Neural progenitor cell (in vitro differentiated cells): Measurements from ENCODE around the gene C1QTNF3. TPM values are rescaled to one million over a fixed set of nuclear protein-coding genes. Genes with fewer than 3 reads are reported as not detected.

ENCODE experiments used
- DNase-seq: peaks from one replicate; pipeline ENCODE4 v3.0.0-alpha.2; 2016; ENCODE audit warnings: low spot score
- H2AFZ ChIP-seq: fragments of 200-600 bp; sonication (generic); replicated peaks from 2 replicates; pipeline ENCODE4 v1.6.1; 2016; ENCODE audit warnings: antibody characterized with exemption
- H3F3A ChIP-seq: fragments of 200-600 bp; sonication (generic); 2 replicates; pipeline ENCODE4 v1.6.1; 2016; ENCODE audit warnings: antibody characterized with exemption, low read depth
- H3K27ac ChIP-seq: fragments of 200-600 bp; sonication (generic); 2 replicates; pipeline ENCODE4 v1.5.1; 2016; ENCODE audit warnings: mild to moderate bottlenecking
- H3K27me3 ChIP-seq: fragments of 200-600 bp; sonication (generic); 2 replicates; pipeline ENCODE4 v1.6.1; 2016; ENCODE audit warnings: mild to moderate bottlenecking, moderate library complexity
- H3K36me3 ChIP-seq: fragments of 200-600 bp; sonication (generic); 2 replicates; pipeline ENCODE4 v1.5.1; 2016
- H3K4me1 ChIP-seq: fragments of 200-600 bp; sonication (generic); 2 replicates; pipeline ENCODE4 v1.6.1; 2016; ENCODE audit warnings: mixed run types
- H3K4me2 ChIP-seq: fragments of 200-600 bp; sonication (generic); 2 replicates; pipeline ENCODE4 v1.6.1; 2016
- H3K4me3 ChIP-seq: fragments of 200-600 bp; sonication (generic); 2 replicates; pipeline ENCODE4 v1.5.1; 2016
- H3K79me2 ChIP-seq: fragments of 200-600 bp; sonication (generic); 2 replicates; pipeline ENCODE4 v1.6.1; 2016; ENCODE audit warnings: low read depth
- H3K9ac ChIP-seq: fragments of 200-600 bp; sonication (generic); 2 replicates; pipeline ENCODE4 v1.6.1; 2016
- H3K9me3 ChIP-seq: fragments of 200-600 bp; sonication (generic); 2 replicates; pipeline ENCODE4 v1.5.1; 2016; ENCODE audit warnings: low read depth
- H4K20me1 ChIP-seq: fragments of 200-600 bp; sonication (generic); 2 replicates; pipeline ENCODE4 v1.6.1; 2016; ENCODE audit warnings: low read depth
- H3K27ac Mint-ChIP-seq: 3 replicates; pipeline ENCODE4 v1.8.0; 2021; ENCODE audit warnings: mixed read lengths
- H3K27me3 Mint-ChIP-seq: 2 replicates; pipeline ENCODE4 v1.8.0; 2022; ENCODE audit warnings: low read depth, mild to moderate bottlenecking, inconsistent platforms, moderate library complexity, mixed read lengths; ENCODE audit not compliant: insufficient read depth
- H3K36me3 Mint-ChIP-seq: 3 replicates; pipeline ENCODE4 v1.8.0; 2021; ENCODE audit warnings: mixed read lengths
- H3K4me1 Mint-ChIP-seq: 3 replicates; pipeline ENCODE4 v1.8.0; 2021; ENCODE audit warnings: mixed read lengths
- H3K4me3 Mint-ChIP-seq: 3 replicates; pipeline ENCODE4 v1.8.0; 2021; ENCODE audit warnings: mild to moderate bottlenecking, moderate library complexity, mixed read lengths
- H3K9me3 Mint-ChIP-seq: 3 replicates; pipeline ENCODE4 v1.8.0; 2020; ENCODE audit warnings: mixed read lengths
- CTCF ChIP-seq: fragments of 200-600 bp; sonication (generic); IDR thresholded peaks from 2 replicates; pipeline ENCODE4 v1.5.1; 2017; ENCODE audit warnings: antibody characterized with exemption, mild to moderate bottlenecking
- EZH2 ChIP-seq: fragments of 200-600 bp; sonication (generic); IDR thresholded peaks from 2 replicates; pipeline ENCODE4 v1.6.1; 2017; ENCODE audit warnings: antibody characterized with exemption, mild to moderate bottlenecking, moderate library complexity
- EZH2phosphoT487 ChIP-seq: fragments of 200-600 bp; sonication (generic); IDR thresholded peaks from 2 replicates; pipeline ENCODE4 v1.6.1; 2017; ENCODE audit warnings: antibody characterized with exemption
- total RNA-seq: library from RNA; depleted of rRNA; stranded (reverse); fragments of >200 nt; gene quantifications from 2 replicates; pipeline ENCODE4 v1.2.3, GENCODE V29; 2015; ENCODE audit warnings: low replicate concordance

The C1QTNF3 gene
- total RNA-seq, 1 donor from 2014 or later, result 4.8 TPM

- H3F3A ChIP-seq, result no peaks in the 10 kb centered on the region
- no peak for DNase-seq
- Mint-ChIP-seq H3K4me1 (peaks cover 8% of the 10 kb centered on the region), H3K9me3 (no peaks in the 10 kb centered on the region), H3K27ac (no peak overlapping the region), H3K4me3 (no peak overlapping the region), H3K27me3 (no peaks in the 10 kb centered on the region), H3K36me3 (peaks cover 2% of the 10 kb centered on the region)
- no peak overlapping the region for H3K4me2 ChIP-seq
- no peaks in the 10 kb centered on the region for H4K20me1 ChIP-seq
- H3K4me3 ChIP-seq, result no peak overlapping the region
- H3K79me2 ChIP-seq, result no peaks in the 10 kb centered on the region
- no peak overlapping the region for H3K27ac ChIP-seq
- no peaks in the 10 kb centered on the region for H3K27me3 ChIP-seq
- no peaks in the 10 kb centered on the region for H3K36me3 ChIP-seq
- no peak for TF ChIP-seq CTCF
- no peak for TF ChIP-seq EZH2
- no peak for TF ChIP-seq EZH2phosphoT487
- no peaks in the 10 kb centered on the region for H3K9me3 ChIP-seq
- no peaks in the 10 kb centered on the region for H3K4me1 ChIP-seq
- H3K9ac ChIP-seq, result no peak overlapping the region
- no peak overlapping the region for H2AFZ ChIP-seq
Observed at GRCh38 chr5:34047774-34048572, 5.0 kb upstream of the C1QTNF3 start.

DNA sequence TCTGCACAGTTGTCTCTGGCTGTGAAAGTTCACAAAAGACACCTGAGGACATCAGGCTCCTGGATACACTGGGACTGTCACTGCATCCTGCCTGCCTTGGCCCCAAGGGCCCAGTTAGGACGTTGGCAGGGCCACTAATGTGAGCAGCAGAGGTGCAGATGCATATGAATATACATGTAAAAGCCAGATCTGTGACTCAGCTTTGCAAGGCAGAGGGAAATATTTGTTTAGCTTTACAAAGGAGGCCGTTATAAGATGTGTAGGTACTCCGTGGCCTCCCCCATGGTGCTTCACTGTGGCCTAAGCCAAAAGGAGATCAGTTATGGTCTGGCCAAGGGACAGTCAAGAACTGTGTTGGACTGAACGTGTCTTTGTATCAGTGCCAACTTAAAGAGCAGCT, 4.1 kb upstream of the C1QTNF3 start:
- no peaks in the 10 kb centered on the region for H3K27me3 Mint-ChIP-seq
- Histone ChIP-seq H3K4me3 (no peak overlapping the region), H3K36me3 (no peaks in the 10 kb centered on the region), H4K20me1 (no peaks in the 10 kb centered on the region), H3K27me3 (no peaks in the 10 kb centered on the region), H3K9me3 (no peaks in the 10 kb centered on the region), H3K4me2 (no peak overlapping the region), H3K4me1 (peaks cover 7% of the 10 kb centered on the region), H3K27ac (no peak overlapping the region), H2AFZ (no peak overlapping the region), H3K9ac (no peak overlapping the region), H3K79me2 (no peaks in the 10 kb centered on the region), H3F3A (no peaks in the 10 kb centered on the region)
- peaks cover 2% of the 10 kb centered on the region for H3K36me3 Mint-ChIP-seq
- DNase-seq, result no peak
- no peak overlapping the region for H3K4me3 Mint-ChIP-seq
- no peaks in the 10 kb centered on the region for H3K9me3 Mint-ChIP-seq
- H3K4me1 Mint-ChIP-seq, result peaks cover 7% of the 10 kb centered on the region
- no peak overlapping the region for H3K27ac Mint-ChIP-seq
- TF ChIP-seq EZH2phosphoT487 (no peak), CTCF (no peak)

- Histone ChIP-seq H3K9me3 (no peaks in the 10 kb centered on the region), H3K4me2 (no peak overlapping the region), H3K27ac (no peak overlapping the region), H3K79me2 (no peaks in the 10 kb centered on the region), H3K27me3 (no peaks in the 10 kb centered on the region), H3K4me3 (no peak overlapping the region), H3F3A (no peaks in the 10 kb centered on the region), H2AFZ (no peak overlapping the region), H4K20me1 (no peaks in the 10 kb centered on the region), H3K36me3 (no peaks in the 10 kb centered on the region), H3K4me1 (peaks cover 9% of the 10 kb centered on the region), H3K9ac (no peak overlapping the region)
- Mint-ChIP-seq H3K4me1 (peaks cover 7% of the 10 kb centered on the region), H3K27me3 (no peaks in the 10 kb centered on the region), H3K4me3 (no peak overlapping the region), H3K36me3 (no peaks in the 10 kb centered on the region), H3K27ac (no peak overlapping the region), H3K9me3 (no peaks in the 10 kb centered on the region)
- TF ChIP-seq EZH2phosphoT487 (no peak), CTCF (no peak), EZH2 (no peak)
- no peak for DNase-seq
Observed at GRCh38 chr5:34045996-34046395, 3.0 kb upstream of the C1QTNF3 start.
